A172 (cell line): ENCODE results near the gene ADAMTS9. TPM values are rescaled to one million over a fixed set of nuclear protein-coding genes. Genes with fewer than 3 reads are reported as not detected.
A peak's percentile ranks its signal among the peaks of the same experiment; 100 is the strongest.

Experiments used
- DNase-seq: peaks from one replicate; pipeline ENCODE4 v3.0.0-alpha.2; 2015; ENCODE audit warnings: low spot score
- total RNA-seq: library from RNA; depleted of rRNA; stranded (reverse); fragments of >200 nt; shearing (Covaris generic); gene quantifications from 2 replicates; pipeline ENCODE4 v1.2.3, GENCODE V29; 2014

Gene ADAMTS9
- total RNA-seq, 1 experiment from 2014 or later = 0.90 TPM

- DNase-seq = peak; percentile 22
Observed at GRCh38 chr3:64686446-64686908, 1.3 kb downstream of the ADAMTS9 start.

GRCh38 chr3:64685800-64686445 is 1.9 kb downstream of the ADAMTS9 start:
- DNase-seq = peak; percentile 81

DNA sequence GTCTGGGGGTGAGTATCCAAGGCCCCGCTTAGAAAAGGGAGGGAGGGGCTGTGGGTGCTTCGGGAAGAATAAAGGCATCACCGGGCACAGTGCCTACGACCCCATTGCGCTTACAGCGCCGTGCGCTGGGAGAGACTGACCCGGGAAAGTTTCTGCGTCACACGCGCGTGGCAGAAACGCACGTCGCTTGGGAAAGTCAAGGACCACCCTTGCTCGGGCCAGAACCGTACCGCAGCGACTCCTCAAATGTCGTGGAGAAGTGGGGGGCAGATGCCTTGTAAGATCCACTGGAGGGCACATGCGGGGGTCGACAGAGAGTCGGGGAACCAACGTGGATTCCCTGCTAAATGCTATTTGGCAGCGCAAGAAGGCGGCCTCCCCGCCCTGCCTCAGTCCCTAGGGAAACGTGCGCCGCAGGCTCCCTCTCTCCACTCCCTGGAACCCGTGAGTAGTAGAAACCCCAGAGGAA is 2.4 kb downstream of the ADAMTS9 start:
- DNase-seq = no peak

GRCh38 chr3:64684715-64685261 is 3.0 kb downstream of the ADAMTS9 start:
- no peak for DNase-seq

DNA sequence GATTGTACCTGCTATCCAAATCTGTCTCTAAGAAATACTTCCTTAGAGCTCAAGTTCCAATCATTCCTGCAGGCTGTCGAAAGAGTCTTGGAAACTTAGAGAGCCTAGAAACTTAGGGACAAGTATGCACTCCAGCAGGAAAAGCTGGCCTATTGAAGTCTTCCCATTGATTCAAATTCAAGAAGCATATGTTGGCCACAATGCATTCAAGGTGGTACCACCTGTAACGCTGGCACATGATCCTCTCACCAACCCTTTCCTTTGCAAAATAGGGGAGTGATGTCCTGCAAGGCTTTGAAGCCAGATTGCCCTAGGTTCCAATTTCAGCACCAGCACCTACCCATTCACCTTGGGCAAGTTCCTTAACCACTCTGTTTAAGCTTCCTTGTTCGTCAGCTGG is 6.0 kb downstream of the ADAMTS9 start:
- DNase-seq = no peak

DNA sequence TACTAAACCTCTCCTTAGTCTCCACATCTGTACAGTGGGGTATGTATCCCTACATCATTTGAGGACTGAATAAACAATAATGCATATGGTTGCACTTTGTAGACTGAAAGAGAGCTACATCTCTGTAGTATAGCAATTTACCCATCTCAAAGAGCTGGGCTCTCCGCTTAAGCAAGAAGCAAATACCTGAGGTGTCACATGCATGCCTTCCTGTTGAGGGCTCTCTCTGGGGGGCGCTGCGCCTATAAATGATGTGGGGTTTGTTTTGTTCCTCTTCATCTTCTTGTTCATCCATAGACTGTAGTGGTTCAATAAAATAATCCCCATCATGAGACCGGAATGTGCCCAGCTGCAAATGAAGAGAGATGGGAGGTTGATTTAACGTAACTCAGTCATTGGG is 6.8 kb downstream of the ADAMTS9 start:
- no peak for DNase-seq

GRCh38 chr3:64680334-64680733 is 7.5 kb downstream of the ADAMTS9 start:
- no peak for DNase-seq

DNA sequence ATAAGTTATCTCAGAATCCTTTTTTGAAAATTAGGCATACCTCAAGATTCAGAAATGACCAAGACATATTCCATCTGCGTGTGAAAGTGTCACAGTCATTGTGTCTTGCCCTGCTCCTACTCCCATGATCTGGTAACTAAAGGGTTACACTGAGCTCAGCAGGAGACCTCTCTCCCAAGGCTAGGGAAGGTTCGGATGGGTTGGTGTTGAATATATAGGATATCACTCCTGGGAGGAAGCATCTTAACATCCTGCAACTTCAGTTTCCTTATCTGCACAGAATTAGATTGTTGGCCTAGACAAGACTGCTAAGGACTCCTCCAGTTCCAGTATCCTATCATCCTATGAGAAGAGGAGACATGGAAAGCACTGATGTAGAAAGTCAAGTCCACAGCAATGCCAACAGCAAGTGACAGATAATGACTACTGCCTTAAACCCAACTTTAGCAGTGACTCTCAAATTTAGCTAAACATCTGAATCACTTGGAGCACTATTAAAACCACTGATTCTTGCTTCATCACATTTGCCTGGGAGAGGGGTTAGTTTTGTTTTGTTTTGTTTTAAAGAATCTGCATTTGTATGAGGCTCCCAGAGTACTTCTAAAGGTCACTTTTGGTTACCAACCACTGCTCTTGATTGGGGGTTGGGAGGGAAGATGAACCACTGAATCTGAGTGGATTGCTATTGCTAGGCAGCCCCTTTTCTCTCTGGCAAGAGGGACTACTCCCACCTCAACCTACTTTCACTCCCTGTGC is 9.7 kb downstream of the ADAMTS9 start:
- no peak for DNase-seq

DNA sequence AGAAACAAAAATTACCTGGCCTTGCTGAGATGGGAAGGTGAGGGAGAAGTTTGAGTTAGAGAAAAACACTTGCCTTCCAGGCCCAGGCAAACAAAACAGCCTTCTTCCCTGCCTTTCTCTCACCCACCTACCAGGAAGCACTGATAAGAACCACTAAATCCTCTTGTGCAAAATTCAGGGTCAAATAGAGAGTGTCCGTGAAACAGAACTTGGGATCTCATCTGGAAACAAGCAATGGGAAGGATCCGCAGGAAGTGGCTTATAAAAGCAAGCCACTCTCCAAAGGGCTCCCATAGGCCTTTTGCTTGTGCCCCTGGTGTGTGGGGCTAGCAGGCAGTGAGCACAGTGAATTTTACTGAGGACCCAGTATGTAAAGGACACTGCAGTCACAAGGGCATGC is 11.0 kb downstream of the ADAMTS9 start:
- DNase-seq = no peak

DNA sequence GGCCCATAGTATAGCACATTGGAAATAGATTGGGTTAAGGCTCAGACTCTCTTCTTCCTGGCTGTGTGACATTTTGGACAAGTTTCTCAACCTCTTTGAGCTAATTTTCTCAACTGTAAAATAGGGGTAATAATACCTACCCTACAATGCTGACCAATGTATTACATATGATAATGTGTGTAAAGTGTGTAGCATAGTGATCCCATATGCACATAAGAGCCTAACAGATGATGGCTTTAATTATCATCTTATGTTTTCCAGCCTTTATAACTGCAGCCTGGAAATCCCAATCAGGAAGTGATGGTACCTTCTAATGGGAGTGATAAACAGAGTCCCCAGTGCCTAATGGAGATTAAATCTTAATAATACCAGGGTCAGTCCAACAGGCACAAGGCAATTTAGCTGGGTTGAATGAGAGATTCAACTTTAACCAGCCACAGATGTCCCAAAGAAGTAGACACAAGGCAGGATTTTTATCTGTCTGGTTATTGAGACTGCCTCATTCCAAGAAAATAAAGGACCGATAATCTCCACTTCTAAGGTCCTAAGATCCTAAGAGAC is 12.0 kb downstream of the ADAMTS9 start:
- no peak for DNase-seq

GRCh38 chr3:64674591-64675076 is 13.2 kb downstream of the ADAMTS9 start:
- DNase-seq = no peak

DNA sequence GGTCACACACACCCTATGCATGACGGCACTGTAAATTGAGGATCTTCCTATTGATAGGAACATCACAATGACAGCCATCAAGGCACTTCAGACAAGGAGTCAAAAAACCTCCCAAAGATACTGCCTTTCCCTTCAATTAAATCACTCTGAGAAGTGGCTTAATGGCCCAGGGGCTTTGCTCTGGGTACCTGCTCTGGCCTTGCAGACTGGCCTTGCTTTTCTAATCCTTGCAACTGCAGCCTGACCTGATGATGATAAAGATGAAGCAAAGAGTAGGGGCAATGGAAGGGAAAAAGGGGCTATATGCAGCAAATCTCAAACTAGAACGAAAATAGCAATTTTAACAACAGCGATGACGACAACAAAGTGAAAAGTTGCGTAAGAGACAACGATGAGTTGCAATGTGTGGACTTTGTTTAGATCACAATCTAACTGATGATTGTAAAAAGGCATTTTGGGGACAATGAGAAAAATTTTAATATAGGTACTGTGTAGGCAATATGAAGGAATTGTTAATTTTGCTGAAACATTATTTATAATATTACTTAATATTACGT is 14.6 kb downstream of the ADAMTS9 start:
- no peak for DNase-seq

- DNase-seq = no peak
Observed at GRCh38 chr3:64668582-64669510, 19.0 kb downstream of the ADAMTS9 start.

DNA sequence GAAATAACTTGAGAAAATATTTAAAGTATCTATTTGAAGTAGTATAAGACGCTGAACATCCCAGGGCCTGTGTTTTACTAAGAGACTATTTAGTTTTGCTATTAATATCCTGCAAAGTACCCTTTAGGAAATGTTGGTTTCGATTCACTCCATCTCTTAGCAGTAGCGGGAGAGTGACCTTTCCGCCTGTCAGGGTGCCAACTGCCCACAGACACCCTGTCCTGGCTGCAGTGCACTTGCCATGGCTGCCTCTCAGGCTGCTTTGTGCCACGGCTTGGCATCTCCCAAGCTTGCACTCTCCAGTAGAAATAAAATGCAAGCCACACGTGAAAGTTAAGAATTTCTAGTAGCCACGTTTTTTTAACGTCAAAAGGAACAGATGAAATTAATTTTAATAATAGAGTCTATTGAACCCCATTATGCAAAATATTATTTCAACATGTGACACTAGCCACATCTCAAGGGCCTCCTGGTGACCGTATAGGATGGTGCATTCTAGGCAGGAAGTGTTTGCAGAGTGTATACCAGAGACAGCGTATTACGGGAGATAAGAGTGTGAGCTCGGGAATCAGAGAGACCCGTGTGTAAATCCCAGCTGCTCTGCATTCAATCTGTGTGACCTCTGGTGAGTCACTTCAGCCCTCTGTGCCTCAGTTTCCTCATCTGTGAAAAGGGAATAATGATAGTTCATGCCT is 19.8 kb downstream of the ADAMTS9 start:
- DNase-seq = no peak

DNA sequence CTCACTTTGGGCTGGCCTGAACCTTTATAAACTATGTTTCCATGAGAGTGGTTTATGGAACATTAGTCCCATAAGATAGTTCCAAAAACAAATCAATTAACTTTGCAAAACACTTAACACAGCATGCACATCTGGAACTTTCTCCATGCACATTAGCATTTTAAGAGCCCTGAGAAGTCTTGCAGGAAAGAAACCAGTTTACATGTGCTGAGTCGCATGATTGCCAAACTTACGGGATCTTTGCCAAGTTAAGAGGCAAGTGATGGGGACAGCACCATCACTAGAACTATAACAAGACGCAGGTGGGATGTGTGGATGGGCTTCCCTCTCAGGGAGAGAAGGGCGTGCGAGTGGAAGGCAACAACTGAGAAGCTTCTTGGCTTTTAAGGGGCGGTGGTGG is 20.7 kb downstream of the ADAMTS9 start:
- no peak for DNase-seq

GRCh38 chr3:64666171-64666588 is 21.6 kb downstream of the ADAMTS9 start:
- no peak for DNase-seq

- DNase-seq = no peak
Observed at GRCh38 chr3:64664397-64664796, 23.4 kb downstream of the ADAMTS9 start.

DNA sequence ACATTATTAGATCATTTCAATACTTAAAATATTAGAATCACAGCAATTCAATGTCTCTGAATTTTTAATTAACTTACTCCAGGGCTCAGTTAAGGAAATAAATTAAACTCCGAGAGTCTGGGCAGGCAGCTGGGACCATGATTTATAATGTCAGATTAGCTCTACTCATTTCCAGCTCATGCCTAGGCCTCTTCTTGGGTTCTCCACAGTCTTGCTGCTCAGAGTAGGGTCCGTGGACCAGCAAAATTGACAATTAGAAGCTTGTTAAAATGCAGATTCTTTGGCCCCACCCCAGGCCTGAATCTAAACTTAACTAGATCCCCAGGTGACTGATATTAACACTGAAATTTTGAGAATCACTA is 28.2 kb downstream of the ADAMTS9 start:
- no peak for DNase-seq

DNA sequence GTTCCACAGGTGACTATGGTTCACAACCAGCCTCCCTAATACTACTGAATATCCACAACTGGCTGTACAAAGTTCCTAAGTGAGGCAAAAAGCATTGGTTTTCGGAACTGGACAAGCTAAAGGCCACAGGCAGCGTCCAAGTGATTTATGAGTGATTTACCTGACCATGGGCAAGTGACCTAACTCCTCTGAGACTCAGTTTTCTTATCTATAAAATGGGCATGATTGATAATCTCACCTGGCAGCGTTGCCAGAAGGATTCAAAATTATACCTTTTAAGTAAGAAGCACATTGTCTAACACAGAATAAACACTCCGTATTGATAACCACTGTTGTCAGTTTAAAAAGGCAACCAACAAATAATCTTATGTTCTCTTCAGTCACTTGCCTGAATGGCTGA is 29.8 kb downstream of the ADAMTS9 start:
- no peak for DNase-seq

DNA sequence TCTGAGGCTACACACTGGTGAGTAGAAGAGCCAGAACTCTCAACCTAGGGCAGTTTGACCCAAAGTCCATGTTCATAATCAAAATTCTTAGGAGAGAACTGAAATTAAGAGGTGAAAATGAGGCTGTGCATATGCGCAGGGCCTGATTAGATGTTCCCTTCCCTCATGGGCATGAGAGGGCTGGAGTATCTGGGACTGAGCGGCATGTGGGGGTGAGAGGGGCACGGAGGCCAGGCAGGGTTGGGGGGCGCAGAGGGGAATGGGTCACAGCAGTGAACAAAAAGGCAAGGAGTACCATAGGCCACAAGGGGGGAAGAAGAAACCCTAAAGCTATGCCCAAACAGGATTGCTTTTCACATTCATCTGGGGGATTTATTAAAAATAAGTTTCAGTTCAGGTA is 31.3 kb downstream of the ADAMTS9 start:
- no peak for DNase-seq

DNA sequence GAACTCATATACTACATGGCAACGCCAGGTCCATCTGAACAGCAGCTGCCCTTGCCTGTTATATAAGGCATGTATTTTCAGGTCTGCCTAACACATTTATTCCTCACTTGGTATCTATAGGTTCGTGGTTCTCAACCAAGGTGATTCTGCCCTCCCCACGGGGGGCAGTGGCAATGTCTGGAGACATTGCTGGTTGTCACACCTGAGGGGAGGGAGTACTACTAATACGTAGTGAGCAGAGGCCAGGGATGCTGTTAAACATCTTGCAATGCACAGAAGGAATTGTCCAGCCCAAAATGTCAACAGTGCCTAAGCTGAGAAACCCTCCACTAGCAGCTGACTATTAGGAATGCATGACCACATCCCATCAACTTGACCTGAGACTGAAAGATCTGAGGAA is 32.6 kb downstream of the ADAMTS9 start:
- no peak for DNase-seq
